ENCODE measurements around the gene CADPS2.

CADPS2 gene

GRCh38 chr7:122677149-122677548 is 209.1 kb downstream of the CADPS2 start:
- Histone ChIP-seq H3K27me3 (ENCODE audit: control insufficient read depth, insufficient read depth, low read length) (no peaks in the 10 kb centered on the region), H3K36me3 (ENCODE audit: control insufficient read depth, insufficient read depth, low read length) (no peaks in the 10 kb centered on the region), H3K9me3 (ENCODE audit: control insufficient read depth, low read length) (no peaks in the 10 kb centered on the region), H3K4me1 (ENCODE audit: control insufficient read depth, insufficient read depth, low read length) (peaks cover 23% of the 10 kb centered on the region), H3K4me3 (ENCODE audit: low read length) (no peak overlapping the region), H3K9ac (ENCODE audit: low read length) (no peak overlapping the region)

GRCh38 chr7:122676466-122676865 is 209.8 kb downstream of the CADPS2 start:
- H3K9me3 ChIP-seq (ENCODE audit: control insufficient read depth, low read length), result no peaks in the 10 kb centered on the region
- no peak overlapping the region for H3K4me3 ChIP-seq (ENCODE audit: low read length)
- H3K36me3 ChIP-seq (ENCODE audit: control insufficient read depth, insufficient read depth, low read length), result no peaks in the 10 kb centered on the region
- H3K27me3 ChIP-seq (ENCODE audit: control insufficient read depth, insufficient read depth, low read length), result no peaks in the 10 kb centered on the region
- no peak overlapping the region for H3K9ac ChIP-seq (ENCODE audit: low read length)
- peaks cover 23% of the 10 kb centered on the region for H3K4me1 ChIP-seq (ENCODE audit: control insufficient read depth, insufficient read depth, low read length)

DNA sequence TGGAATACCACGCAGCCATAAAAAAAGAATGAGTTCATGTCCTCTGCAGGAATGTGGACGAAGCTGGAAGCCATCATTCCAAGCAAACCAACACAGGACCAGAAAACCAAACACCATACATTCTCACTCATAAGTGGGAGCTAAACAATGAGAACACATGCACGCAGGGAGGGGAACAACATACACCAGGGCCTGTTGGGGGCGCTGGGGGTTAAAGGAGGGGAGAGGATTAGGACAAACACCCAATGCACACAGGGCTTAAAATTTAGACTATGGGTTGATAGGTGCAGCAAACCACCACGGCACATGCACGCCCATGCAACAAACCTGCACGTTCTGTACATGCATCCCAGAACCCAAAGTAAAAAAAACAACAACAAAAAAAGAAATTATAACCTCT is 210.6 kb downstream of the CADPS2 start:
- H3K4me3 ChIP-seq (ENCODE audit: low read length), result no peak overlapping the region
- peaks cover 23% of the 10 kb centered on the region for H3K4me1 ChIP-seq (ENCODE audit: control insufficient read depth, insufficient read depth, low read length)
- no peaks in the 10 kb centered on the region for H3K36me3 ChIP-seq (ENCODE audit: control insufficient read depth, insufficient read depth, low read length)
- H3K9ac ChIP-seq (ENCODE audit: low read length), result no peak overlapping the region
- H3K9me3 ChIP-seq (ENCODE audit: control insufficient read depth, low read length), result no peaks in the 10 kb centered on the region
- no peaks in the 10 kb centered on the region for H3K27me3 ChIP-seq (ENCODE audit: control insufficient read depth, insufficient read depth, low read length)

GRCh38 chr7:122675011-122675410 is 211.2 kb downstream of the CADPS2 start:
- Histone ChIP-seq H3K4me3 (ENCODE audit: low read length) (no peak overlapping the region), H3K36me3 (ENCODE audit: control insufficient read depth, insufficient read depth, low read length) (no peaks in the 10 kb centered on the region), H3K9me3 (ENCODE audit: control insufficient read depth, low read length) (no peaks in the 10 kb centered on the region), H3K4me1 (ENCODE audit: control insufficient read depth, insufficient read depth, low read length) (peaks cover 23% of the 10 kb centered on the region), H3K27me3 (ENCODE audit: control insufficient read depth, insufficient read depth, low read length) (no peaks in the 10 kb centered on the region), H3K9ac (ENCODE audit: low read length) (no peak overlapping the region)

GRCh38 chr7:122674502-122674901 is 211.8 kb downstream of the CADPS2 start:
- Histone ChIP-seq H3K4me3 (ENCODE audit: low read length) (no peak overlapping the region), H3K4me1 (ENCODE audit: control insufficient read depth, insufficient read depth, low read length) (peaks cover 19% of the 10 kb centered on the region)

GRCh38 chr7:122673951-122674350 is 212.3 kb downstream of the CADPS2 start:
- no peak overlapping the region for H3K4me3 ChIP-seq (ENCODE audit: low read length)
- H3K9me3 ChIP-seq (ENCODE audit: control insufficient read depth, low read length), result no peaks in the 10 kb centered on the region
- peaks cover 19% of the 10 kb centered on the region for H3K4me1 ChIP-seq (ENCODE audit: control insufficient read depth, insufficient read depth, low read length)
- no peak overlapping the region for H3K9ac ChIP-seq (ENCODE audit: low read length)
- H3K36me3 ChIP-seq (ENCODE audit: control insufficient read depth, insufficient read depth, low read length), result no peaks in the 10 kb centered on the region
- H3K27me3 ChIP-seq (ENCODE audit: control insufficient read depth, insufficient read depth, low read length), result no peaks in the 10 kb centered on the region

More at GRCh38 chr7:122674502-122674901, 211.8 kb downstream of the CADPS2 start:
- H3K36me3 ChIP-seq (ENCODE audit: control insufficient read depth, insufficient read depth, low read length), result no peaks in the 10 kb centered on the region
- no peaks in the 10 kb centered on the region for H3K9me3 ChIP-seq (ENCODE audit: control insufficient read depth, low read length)
- no peaks in the 10 kb centered on the region for H3K27me3 ChIP-seq (ENCODE audit: control insufficient read depth, insufficient read depth, low read length)
- no peak overlapping the region for H3K9ac ChIP-seq (ENCODE audit: low read length)

DNA sequence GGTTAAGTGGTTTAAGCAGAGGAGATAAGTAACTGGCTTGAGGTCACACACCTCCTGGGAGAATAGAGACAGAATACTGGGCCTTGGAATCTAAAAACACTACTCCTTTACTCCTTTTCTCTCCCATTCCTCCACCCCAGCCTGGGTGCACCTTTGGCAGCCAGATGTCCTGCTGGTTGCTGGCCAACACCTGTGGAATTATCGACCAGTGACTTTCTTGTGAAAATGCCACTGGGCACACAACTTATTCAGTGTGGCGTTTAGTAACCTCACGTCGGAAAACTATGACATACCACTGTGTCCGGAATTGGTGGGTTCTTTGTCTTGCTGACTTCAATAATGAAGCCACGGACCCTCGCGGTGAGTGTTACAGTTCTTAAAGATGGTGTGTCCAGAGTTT is 213.7 kb downstream of the CADPS2 start:
- Histone ChIP-seq H3K4me1 (ENCODE audit: control insufficient read depth, insufficient read depth, low read length) (peaks cover 12% of the 10 kb centered on the region), H3K9ac (ENCODE audit: low read length) (no peak overlapping the region), H3K4me3 (ENCODE audit: low read length) (no peak overlapping the region), H3K27me3 (ENCODE audit: control insufficient read depth, insufficient read depth, low read length) (no peaks in the 10 kb centered on the region), H3K36me3 (ENCODE audit: control insufficient read depth, insufficient read depth, low read length) (no peaks in the 10 kb centered on the region), H3K9me3 (ENCODE audit: control insufficient read depth, low read length) (no peaks in the 10 kb centered on the region)

DNA sequence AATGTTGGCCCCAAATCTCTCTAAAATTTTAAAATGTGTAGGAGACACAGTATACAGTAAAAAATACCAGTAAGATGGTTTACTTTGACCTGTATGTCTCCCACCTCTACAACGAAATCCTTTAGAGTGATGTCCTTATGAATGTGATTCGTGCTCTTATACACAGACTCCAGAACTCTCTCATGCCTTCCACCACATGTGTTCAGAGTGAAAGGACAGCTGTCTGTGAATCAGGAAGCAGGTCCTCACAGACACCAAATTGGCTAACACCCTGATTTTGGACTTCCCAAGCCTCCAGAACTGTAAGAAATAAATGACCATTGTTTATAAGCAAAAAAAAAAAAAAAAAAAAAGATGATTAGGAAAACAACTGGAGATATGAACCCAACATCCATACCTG is 222.5 kb downstream of the CADPS2 start:
- Histone ChIP-seq H3K9me3 (ENCODE audit: control insufficient read depth, low read length) (no peaks in the 10 kb centered on the region), H3K4me3 (ENCODE audit: low read length) (no peak overlapping the region), H3K36me3 (ENCODE audit: control insufficient read depth, insufficient read depth, low read length) (no peaks in the 10 kb centered on the region), H3K27me3 (ENCODE audit: control insufficient read depth, insufficient read depth, low read length) (no peaks in the 10 kb centered on the region), H3K9ac (ENCODE audit: low read length) (no peak overlapping the region), H3K4me1 (ENCODE audit: control insufficient read depth, insufficient read depth, low read length) (no peaks in the 10 kb centered on the region)

- H3K9me3 ChIP-seq (ENCODE audit: control insufficient read depth, low read length), result no peaks in the 10 kb centered on the region
- H3K4me3 ChIP-seq (ENCODE audit: low read length), result no peak overlapping the region
- H3K27me3 ChIP-seq (ENCODE audit: control insufficient read depth, insufficient read depth, low read length), result no peaks in the 10 kb centered on the region
- no peaks in the 10 kb centered on the region for H3K36me3 ChIP-seq (ENCODE audit: control insufficient read depth, insufficient read depth, low read length)
- no peak overlapping the region for H3K9ac ChIP-seq (ENCODE audit: low read length)
- no peaks in the 10 kb centered on the region for H3K4me1 ChIP-seq (ENCODE audit: control insufficient read depth, insufficient read depth, low read length)
Observed at GRCh38 chr7:122658856-122659255, 227.4 kb downstream of the CADPS2 start.

DNA sequence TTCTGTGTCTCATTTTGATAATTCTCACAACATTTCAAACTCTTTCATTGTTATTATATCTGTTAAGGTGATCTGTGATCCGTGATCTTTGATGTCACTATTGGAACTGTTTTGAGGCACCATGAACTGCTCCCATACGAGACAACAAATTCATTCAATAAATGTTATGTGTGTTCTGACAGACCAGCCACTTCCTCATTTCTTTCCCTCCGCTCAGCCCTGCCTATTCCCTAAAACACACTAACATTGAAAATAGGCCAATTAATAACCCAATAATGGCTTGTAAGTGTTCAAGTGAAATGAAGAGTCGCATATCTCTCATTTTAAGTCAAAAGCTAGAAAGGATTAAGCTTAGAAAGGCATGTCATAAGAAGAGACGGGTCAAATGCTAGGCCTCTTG is 232.6 kb downstream of the CADPS2 start:
- Histone ChIP-seq H3K36me3 (ENCODE audit: control insufficient read depth, insufficient read depth, low read length) (no peaks in the 10 kb centered on the region), H3K27me3 (ENCODE audit: control insufficient read depth, insufficient read depth, low read length) (no peaks in the 10 kb centered on the region), H3K4me1 (ENCODE audit: control insufficient read depth, insufficient read depth, low read length) (peaks cover 11% of the 10 kb centered on the region), H3K9me3 (ENCODE audit: control insufficient read depth, low read length) (no peaks in the 10 kb centered on the region), H3K9ac (ENCODE audit: low read length) (no peak overlapping the region), H3K4me3 (ENCODE audit: low read length) (no peak overlapping the region)

DNA sequence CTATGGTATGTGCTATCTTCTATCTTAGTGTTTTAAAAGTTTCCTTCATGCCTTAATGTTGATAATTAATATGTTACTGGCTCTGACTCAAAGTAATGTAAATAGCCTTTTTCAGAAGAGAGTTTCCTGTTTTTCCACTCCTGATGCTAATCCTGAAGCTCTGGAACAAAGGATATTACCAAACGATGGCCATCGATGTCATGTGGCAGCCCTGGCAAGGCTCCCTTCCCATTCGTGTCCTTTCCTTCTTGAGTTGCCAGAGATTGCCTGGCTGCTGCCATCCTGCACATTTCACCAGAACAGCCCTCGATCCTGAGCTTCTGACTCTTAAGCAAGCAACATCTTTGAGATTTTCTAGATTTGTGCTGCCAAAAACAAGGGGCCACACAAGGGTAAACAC is 233.4 kb downstream of the CADPS2 start:
- no peaks in the 10 kb centered on the region for H3K36me3 ChIP-seq (ENCODE audit: control insufficient read depth, insufficient read depth, low read length)
- peaks cover 15% of the 10 kb centered on the region for H3K4me1 ChIP-seq (ENCODE audit: control insufficient read depth, insufficient read depth, low read length)
- no peaks in the 10 kb centered on the region for H3K27me3 ChIP-seq (ENCODE audit: control insufficient read depth, insufficient read depth, low read length)
- no peak overlapping the region for H3K9ac ChIP-seq (ENCODE audit: low read length)
- no peak overlapping the region for H3K4me3 ChIP-seq (ENCODE audit: low read length)
- H3K9me3 ChIP-seq (ENCODE audit: control insufficient read depth, low read length), result no peaks in the 10 kb centered on the region

DNA sequence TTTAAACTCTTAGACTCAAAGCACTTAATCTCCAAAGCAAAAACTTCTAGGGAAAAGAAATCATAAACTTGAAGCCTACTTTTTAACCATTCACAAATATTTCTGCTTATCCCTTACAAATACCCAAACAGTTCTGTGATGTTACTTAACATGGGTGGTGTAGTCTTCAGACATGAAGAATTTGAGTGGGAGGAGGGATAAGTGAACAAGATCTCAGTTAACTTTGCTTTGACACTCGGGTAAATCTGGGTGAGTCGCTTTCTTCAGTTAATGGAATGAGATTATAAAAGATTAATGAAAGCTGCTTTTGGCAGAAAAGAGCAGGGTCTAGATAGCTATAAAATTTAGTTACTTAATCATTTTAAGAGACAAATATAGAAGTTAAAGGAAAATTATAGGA is 234.8 kb downstream of the CADPS2 start:
- Histone ChIP-seq H3K4me1 (ENCODE audit: control insufficient read depth, insufficient read depth, low read length) (peaks cover 15% of the 10 kb centered on the region), H3K9ac (ENCODE audit: low read length) (no peak overlapping the region), H3K36me3 (ENCODE audit: control insufficient read depth, insufficient read depth, low read length) (no peaks in the 10 kb centered on the region), H3K4me3 (ENCODE audit: low read length) (no peak overlapping the region), H3K9me3 (ENCODE audit: control insufficient read depth, low read length) (no peaks in the 10 kb centered on the region), H3K27me3 (ENCODE audit: control insufficient read depth, insufficient read depth, low read length) (no peaks in the 10 kb centered on the region)

- H3K4me3 ChIP-seq (ENCODE audit: low read length), result no peak overlapping the region
- no peaks in the 10 kb centered on the region for H3K36me3 ChIP-seq (ENCODE audit: control insufficient read depth, insufficient read depth, low read length)
- no peaks in the 10 kb centered on the region for H3K9me3 ChIP-seq (ENCODE audit: control insufficient read depth, low read length)
- no peaks in the 10 kb centered on the region for H3K27me3 ChIP-seq (ENCODE audit: control insufficient read depth, insufficient read depth, low read length)
- H3K4me1 ChIP-seq (ENCODE audit: control insufficient read depth, insufficient read depth, low read length), result peaks cover 4% of the 10 kb centered on the region
- H3K9ac ChIP-seq (ENCODE audit: low read length), result no peak overlapping the region
Observed at GRCh38 chr7:122643250-122643649, 243.0 kb downstream of the CADPS2 start.

Data from mucosa of stomach (tissue), 1 donor.